ENCODE measurements around the gene PPAN.

DNA sequence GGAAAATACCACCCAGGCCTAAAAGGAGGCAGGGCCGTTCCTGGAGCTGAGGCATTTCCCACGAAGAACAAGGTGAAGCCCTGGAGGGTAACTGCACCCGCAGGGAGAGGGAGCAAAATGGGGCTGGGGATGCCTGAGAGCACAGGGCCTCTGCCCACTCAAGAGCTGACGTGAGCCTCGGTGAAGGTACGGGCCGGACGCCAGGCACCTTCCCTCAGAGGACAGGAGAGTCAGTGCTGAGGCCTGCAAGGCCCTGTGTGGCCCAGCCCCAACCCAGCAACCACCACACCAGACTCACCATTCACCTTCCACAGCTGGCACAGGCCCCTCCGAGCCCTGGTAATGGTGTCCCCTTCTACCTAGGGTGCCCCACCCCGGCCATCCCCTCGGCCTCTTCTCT lies 52.3 kb downstream of the PPAN start:
- TF ChIP-seq SP1 (IDR thresholded peaks at IDR 0.05) = no peak
- TF ChIP-seq LEF1 (IDR thresholded peaks at IDR 0.05; ENCODE audit: borderline replicate concordance) = no peak
- no peak for TF ChIP-seq ELF4 (IDR thresholded peaks at IDR 0.05)
- TF ChIP-seq CTBP1 (IDR thresholded peaks at IDR 0.05; ENCODE audit: borderline replicate concordance) = no peak
- no peak for TF ChIP-seq HDGF (IDR thresholded peaks at IDR 0.05; ENCODE audit: borderline replicate concordance)
